ENCODE results near the gene ZNF182. TPM values are rescaled to one million over a fixed set of nuclear protein-coding genes. Genes with fewer than 3 reads are reported as not detected.
A peak's percentile ranks its signal among the peaks of the same experiment; 100 is the strongest.

Gene ZNF182
- total RNA-seq, 1 donor from 2014 or later: 6.8 TPM

GRCh38 chrX:48002319-48002718, 1.5 kb downstream of the ZNF182 start:
- Mint-ChIP-seq H3K36me3 (peaks cover 12% of the 10 kb centered on the region), H3K4me1 (ENCODE audit: unreplicated experiment) (peaks cover 7% of the 10 kb centered on the region), H3K27me3 (no peaks in the 10 kb centered on the region), H3K4me3 (peak overlapping the region; percentile 56), H3K27ac (peak overlapping the region; percentile 9), H3K9me3 (no peaks in the 10 kb centered on the region)
- TF ChIP-seq, protein P1, sequence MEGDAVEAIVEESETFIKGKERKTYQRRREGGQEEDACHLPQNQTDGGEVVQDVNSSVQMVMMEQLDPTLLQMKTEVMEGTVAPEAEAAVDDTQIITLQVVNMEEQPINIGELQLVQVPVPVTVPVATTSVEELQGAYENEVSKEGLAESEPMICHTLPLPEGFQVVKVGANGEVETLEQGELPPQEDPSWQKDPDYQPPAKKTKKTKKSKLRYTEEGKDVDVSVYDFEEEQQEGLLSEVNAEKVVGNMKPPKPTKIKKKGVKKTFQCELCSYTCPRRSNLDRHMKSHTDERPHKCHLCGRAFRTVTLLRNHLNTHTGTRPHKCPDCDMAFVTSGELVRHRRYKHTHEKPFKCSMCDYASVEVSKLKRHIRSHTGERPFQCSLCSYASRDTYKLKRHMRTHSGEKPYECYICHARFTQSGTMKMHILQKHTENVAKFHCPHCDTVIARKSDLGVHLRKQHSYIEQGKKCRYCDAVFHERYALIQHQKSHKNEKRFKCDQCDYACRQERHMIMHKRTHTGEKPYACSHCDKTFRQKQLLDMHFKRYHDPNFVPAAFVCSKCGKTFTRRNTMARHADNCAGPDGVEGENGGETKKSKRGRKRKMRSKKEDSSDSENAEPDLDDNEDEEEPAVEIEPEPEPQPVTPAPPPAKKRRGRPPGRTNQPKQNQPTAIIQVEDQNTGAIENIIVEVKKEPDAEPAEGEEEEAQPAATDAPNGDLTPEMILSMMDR (conservative IDR thresholded peaks at IDR 0.05): no peak
- DNase-seq (ENCODE audit: extremely low spot score, unreplicated experiment): no peak

DNA sequence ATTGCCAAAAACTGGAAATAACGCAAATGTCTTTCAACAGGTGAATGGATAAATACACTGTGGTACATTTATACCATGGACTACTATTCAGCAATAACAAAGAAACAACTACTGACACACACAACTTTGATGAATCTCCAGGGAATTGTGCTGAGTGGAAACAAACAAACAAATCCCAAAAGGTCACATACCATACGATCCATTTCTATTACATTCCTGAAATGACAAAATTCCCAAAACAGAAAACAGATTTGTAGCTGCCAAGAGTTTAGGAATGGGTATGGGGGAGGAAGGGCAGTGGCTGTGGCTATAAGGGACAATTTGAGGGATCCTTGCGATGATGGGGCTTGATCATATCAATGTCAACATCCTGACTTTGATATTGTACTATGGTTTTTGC, 2.5 kb downstream of the ZNF182 start:
- Mint-ChIP-seq H3K4me1 (ENCODE audit: unreplicated experiment) (peaks cover 7% of the 10 kb centered on the region), H3K27me3 (no peaks in the 10 kb centered on the region), H3K27ac (no peak overlapping the region), H3K9me3 (no peaks in the 10 kb centered on the region), H3K4me3 (no peak overlapping the region), H3K36me3 (peaks cover 12% of the 10 kb centered on the region)
- TF ChIP-seq, protein P1 (conservative IDR thresholded peaks at IDR 0.05): no peak
- no peak for DNase-seq (ENCODE audit: extremely low spot score, unreplicated experiment)

DNA sequence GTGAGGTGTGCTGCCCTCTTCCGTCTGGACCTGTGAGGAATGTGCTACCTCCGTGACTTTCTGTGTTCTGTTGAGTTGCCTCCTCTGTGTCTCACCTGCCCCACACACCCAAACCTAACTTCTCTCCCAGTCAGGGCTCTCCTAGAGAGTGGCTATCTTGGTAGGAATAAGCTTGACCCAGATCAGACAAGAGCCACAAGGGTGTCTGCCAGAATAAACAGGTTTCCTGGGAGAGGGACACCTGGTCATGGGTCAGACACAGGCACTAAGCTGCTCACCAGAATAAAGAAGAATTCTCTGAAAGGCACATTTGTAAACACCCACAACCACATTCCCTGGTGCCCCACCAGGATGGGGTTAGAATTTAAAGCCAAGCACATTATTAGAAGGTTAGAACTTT, 11.1 kb downstream of the ZNF182 start:
- H3K9me3 Mint-ChIP-seq: peaks cover 5% of the 10 kb centered on the region
- H3K4me1 Mint-ChIP-seq (ENCODE audit: unreplicated experiment): no peaks in the 10 kb centered on the region
- no peak overlapping the region for H3K27ac Mint-ChIP-seq
- H3K27me3 Mint-ChIP-seq: no peaks in the 10 kb centered on the region
- no peak overlapping the region for H3K4me3 Mint-ChIP-seq
- TF ChIP-seq, protein P1 (conservative IDR thresholded peaks at IDR 0.05): no peak
- DNase-seq (ENCODE audit: extremely low spot score, unreplicated experiment): no peak
- peaks cover 28% of the 10 kb centered on the region for H3K36me3 Mint-ChIP-seq

DNA sequence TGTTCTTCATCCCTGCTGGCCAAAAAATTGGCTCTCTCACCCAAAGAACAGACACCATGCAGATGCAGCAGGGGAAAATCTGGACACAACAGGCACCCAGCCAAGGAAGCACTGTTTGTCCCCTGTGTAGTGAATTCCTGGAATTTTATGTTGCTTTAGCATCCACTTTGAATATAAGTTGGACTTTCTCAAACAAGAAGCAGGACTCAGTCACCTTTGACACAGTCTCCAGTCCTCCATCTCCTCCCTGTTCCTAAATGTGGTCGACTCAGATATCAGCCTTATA, 11.8 kb downstream of the ZNF182 start:
- Mint-ChIP-seq H3K36me3 (peaks cover 34% of the 10 kb centered on the region), H3K27ac (no peak overlapping the region)

DNA sequence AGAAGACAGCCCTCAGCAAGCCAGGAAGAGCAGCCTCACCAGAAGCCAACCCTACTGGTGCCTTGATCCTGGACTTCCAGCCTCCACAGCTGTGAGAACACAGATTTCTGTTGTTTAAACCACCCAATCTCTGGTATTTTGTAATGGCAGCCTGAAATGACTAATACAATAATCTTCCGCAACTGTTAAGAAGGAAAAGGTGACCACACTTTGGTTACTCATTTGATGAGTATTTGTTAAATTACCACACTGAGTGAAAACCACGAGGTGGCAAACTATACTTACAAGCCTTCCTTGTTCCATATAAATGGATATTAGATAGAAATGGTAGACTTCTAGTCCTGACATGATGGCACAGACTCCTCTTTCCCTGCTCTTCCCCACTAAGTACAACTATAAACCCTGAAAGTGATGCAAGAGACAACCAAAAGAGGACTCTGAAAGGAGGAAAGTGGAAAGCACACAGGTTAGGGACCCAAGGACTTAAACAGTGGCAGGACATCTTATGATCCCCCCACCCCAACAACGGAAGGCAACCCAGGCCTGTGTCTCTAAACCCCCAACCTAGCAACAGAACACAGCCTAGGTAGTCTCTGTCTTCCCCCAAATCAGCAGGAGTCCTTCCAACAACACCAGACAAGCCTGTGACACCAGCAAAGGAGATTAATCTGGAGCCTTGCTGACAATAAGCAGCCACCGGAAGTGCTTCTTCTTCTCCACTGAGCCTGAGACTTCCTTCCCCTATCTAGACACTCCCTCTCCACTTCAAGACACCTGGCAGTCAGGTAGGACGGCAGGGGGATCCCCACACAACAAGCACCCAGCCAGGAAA, 12.3 kb downstream of the ZNF182 start:
- Mint-ChIP-seq H3K27me3 (no peaks in the 10 kb centered on the region), H3K4me3 (no peak overlapping the region), H3K27ac (no peak overlapping the region), H3K4me1 (ENCODE audit: unreplicated experiment) (no peaks in the 10 kb centered on the region), H3K36me3 (peaks cover 37% of the 10 kb centered on the region), H3K9me3 (peaks cover 5% of the 10 kb centered on the region)
- DNase-seq (ENCODE audit: extremely low spot score, unreplicated experiment): no peak
- TF ChIP-seq, protein P1 (conservative IDR thresholded peaks at IDR 0.05): no peak

More for the DNA sequence above, 11.8 kb downstream of the ZNF182 start:
- TF ChIP-seq, protein P1 (conservative IDR thresholded peaks at IDR 0.05): no peak
- peaks cover 5% of the 10 kb centered on the region for H3K9me3 Mint-ChIP-seq
- H3K4me3 Mint-ChIP-seq: no peak overlapping the region
- DNase-seq (ENCODE audit: extremely low spot score, unreplicated experiment): no peak
- no peaks in the 10 kb centered on the region for H3K27me3 Mint-ChIP-seq
- H3K4me1 Mint-ChIP-seq (ENCODE audit: unreplicated experiment): no peaks in the 10 kb centered on the region

All from type B pancreatic cell (in vitro differentiated cells).